GM12875 (cell line): ENCODE measurements around the gene SEPTIN12.

Source experiments
- H3K4me3 ChIP-seq: one replicate; pipeline ENCODE4 v1.5.1; 2011; ENCODE audit warnings: low read depth, low read length, control low read depth
- CTCF ChIP-seq: IDR thresholded peaks from 2 replicates; pipeline ENCODE4 v1.5.1; 2011; ENCODE audit warnings: low read depth, mild to moderate bottlenecking, control low read depth, inconsistent platforms, low read length, moderate library complexity, borderline replicate concordance; ENCODE audit not compliant: insufficient read depth

Gene SEPTIN12

GRCh38 chr16:4783951-4784336, 4.2 kb downstream of the SEPTIN12 start:
- TF ChIP-seq CTCF = no peak
- H3K4me3 ChIP-seq = no peak overlapping the region

DNA sequence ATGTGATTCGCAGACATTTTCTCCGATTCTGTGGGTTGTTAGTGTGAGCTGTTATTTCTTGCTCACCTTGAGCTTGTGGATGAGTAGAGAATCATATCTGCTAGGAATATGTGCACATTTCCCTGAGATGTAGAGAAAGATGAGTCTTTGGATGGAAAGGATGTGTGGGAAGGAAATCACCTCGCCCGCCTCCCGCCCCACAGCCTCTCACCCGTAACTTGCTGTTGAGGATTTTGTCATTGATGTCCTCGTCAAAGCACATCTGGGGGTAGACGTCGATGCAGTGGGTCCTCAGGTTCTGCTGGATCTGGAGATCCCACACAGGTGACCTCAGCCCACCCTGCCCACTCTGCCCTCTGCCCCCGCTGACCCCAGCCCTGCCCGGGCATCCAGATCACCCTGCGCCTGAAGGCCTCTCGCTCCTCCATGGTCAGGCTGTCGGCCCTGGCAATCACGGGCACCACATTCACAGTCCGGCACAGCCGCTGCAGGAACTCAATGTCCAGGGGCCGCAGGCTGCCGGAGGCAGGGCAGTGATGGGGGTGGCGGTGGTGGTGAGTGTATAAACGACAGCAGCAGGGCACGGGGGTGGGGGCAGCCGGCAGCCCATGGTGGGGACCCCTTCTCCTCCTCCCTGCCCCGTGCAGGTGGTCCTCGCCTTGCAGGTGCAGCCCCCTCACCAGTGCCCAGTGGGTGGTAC, 4.7 kb downstream of the SEPTIN12 start:
- no peak overlapping the region for H3K4me3 ChIP-seq
- no peak for TF ChIP-seq CTCF

DNA sequence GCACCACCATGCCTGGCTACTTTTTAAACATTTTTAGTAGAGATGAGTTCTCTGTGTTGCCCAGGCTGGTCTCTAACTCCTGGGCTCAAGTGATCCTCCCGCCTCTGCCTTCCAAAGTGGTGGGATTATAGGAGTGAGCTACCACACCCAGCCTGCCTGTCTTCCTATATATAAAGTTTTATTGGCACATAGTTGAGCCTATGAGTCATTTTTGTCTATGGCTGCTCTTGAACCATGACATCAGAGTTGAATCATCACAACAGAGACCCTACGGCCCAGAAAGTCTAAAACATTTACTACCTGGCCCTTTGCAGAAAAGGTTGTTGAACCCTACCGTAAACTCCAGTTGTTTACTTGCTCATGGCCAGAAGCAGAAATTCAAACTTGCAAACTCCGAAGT, 7.9 kb downstream of the SEPTIN12 start:
- TF ChIP-seq CTCF = no peak
- H3K4me3 ChIP-seq = no peak overlapping the region

- no peak for TF ChIP-seq CTCF
Observed at GRCh38 chr16:4778050-4778392, 10.1 kb downstream of the SEPTIN12 start.

GRCh38 chr16:4777339-4778049, 10.7 kb downstream of the SEPTIN12 start:
- H3K4me3 ChIP-seq = no peak overlapping the region
- TF ChIP-seq CTCF = no peak

More at GRCh38 chr16:4778050-4778392, 10.1 kb downstream of the SEPTIN12 start:
- H3K4me3 ChIP-seq = no peak overlapping the region

GRCh38 chr16:4776141-4776705, 11.9 kb downstream of the SEPTIN12 start:
- no peak for TF ChIP-seq CTCF

GRCh38 chr16:4775005-4775404, 13.1 kb downstream of the SEPTIN12 start:
- H3K4me3 ChIP-seq = no peak overlapping the region
- TF ChIP-seq CTCF = no peak

More at GRCh38 chr16:4776141-4776705, 11.9 kb downstream of the SEPTIN12 start:
- H3K4me3 ChIP-seq = no peak overlapping the region
